Endometrial microvascular endothelial cells (primary cell): ENCODE measurements around the gene LIN9. TPM values are rescaled to one million over a fixed set of nuclear protein-coding genes. Genes with fewer than 3 reads are reported as not detected.

Source experiments
- in situ Hi-C: cut with HindIII; loops from 2 replicates; pipeline ENCODE4 v1.10.0; 2017; ENCODE audit warnings: low sequenced_read_pairs, low pct_unique_long_range_greater_than_20kb; ENCODE audit errors: inconsistent ontology term
- total RNA-seq: library from RNA; depleted of rRNA; stranded (reverse); fragments of >200 nt; gene quantifications from one replicate; pipeline ENCODE4 v1.2.3, GENCODE V29; 2015; ENCODE audit errors: inconsistent ontology term

LIN9 gene
- total RNA-seq, 1 donor from 2014 or later, result 7.6 TPM

DNA sequence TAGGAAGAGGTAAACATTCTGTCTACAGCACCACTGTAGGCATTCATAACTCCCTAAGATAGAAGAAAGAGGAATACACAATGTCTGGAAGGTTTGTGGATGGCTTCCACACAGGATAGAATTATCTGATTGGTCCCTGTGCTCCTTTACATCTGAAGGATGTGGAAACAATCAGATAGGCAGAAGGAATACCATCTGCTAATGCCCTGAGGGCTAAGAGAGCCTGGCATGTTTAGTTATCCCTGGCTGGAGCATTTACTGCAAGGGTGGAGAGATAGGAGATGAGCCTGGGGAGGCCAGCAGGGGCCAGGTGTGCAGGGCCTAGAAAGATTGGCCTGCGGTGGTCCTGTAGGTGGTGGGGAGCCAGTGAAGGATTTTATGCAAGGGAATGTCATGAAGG is 113.8 kb downstream of the LIN9 start:
- in situ Hi-C loops, result no loop called here

- in situ Hi-C loops, result no loop called here
These were observed 121.6 kb downstream of the LIN9 start for GRCh38 chr1:226187380-226187779.

DNA sequence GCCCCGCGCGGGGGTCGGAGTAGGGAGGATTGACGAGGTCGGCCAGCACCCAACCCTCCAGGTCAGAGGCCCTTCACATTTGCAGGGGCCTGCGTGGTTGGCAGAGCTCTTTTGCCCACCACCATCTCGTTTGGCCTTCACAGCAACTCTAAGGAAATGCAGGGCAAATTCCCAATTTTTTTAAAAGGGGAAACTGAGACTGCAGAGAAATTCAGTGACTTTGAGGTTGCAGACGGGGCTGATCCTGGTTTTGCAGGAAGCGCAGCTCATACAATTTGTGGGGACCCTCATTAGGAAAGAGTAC is 122.0 kb downstream of the LIN9 start:
- in situ Hi-C loops, result no loop called here

GRCh38 chr1:226186124-226187018 is 122.6 kb downstream of the LIN9 start, which contains the start of gene ACBD3:
ACBD3 (minus strand) TSS chr1:226186741; CDS start chr1:226186675, 66 bp downstream.
- in situ Hi-C loops, result no loop called here

DNA sequence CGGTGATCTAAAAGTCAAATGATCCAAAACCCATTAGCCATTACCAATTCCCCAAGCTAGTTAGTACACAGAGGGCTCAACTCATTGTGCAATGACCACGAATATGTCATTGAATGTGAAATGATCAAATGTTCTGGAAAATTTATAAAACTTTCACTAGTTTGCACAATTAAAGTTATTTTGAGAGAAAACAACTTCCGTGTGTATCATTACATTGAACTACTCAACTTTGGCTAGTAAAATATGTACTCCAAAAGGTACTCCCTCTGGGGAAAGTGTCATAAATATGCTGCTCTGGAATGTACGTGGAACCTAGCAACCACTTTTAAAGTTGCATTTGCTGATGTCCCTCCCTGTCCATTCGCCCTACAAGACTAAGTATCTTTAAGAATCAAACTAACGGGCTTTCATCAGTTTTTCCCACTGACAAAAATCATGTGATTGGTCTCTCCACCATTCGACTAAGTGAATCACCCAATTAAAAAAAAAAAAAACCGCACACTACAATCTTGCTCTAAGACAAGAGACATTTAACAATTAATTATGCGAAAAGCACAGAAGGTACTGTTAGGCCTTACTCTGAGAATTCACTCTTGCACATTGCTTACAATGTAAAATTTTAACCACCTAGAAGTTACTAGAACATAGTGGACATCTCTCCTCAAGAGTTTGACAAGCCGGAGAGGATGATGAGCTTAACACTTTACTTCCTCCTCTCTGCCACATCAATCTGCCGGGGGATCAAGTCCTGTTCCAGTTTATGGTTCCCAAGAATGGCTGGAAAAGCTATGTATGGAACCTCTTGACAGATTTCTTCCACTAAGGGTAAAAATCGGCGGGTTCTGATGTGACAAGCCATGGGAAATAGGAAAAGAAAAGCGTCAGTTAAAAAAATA is 123.6 kb downstream of the LIN9 start:
- in situ Hi-C loops, result no loop called here

- in situ Hi-C loops, result no loop called here
These were observed 126.8 kb downstream of the LIN9 start for GRCh38 chr1:226181996-226182714.

Other genes with a start within 250 kb of the LIN9 start
- gene H3-3A, start 246.4 kb downstream of the LIN9 start, total RNA-seq, result 281 TPM
- 29.5 TPM for gene ACBD3, start 122.4 kb downstream of the LIN9 start, total RNA-seq
- gene MIXL1, start 85.5 kb downstream of the LIN9 start, total RNA-seq, result 2.1 TPM
- 228 TPM for gene PARP1, start 98.9 kb upstream of the LIN9 start, total RNA-seq
- gene STUM, start 239.6 kb upstream of the LIN9 start, total RNA-seq, result not detected